Measurements from ENCODE around the gene SEC11A.

DNA sequence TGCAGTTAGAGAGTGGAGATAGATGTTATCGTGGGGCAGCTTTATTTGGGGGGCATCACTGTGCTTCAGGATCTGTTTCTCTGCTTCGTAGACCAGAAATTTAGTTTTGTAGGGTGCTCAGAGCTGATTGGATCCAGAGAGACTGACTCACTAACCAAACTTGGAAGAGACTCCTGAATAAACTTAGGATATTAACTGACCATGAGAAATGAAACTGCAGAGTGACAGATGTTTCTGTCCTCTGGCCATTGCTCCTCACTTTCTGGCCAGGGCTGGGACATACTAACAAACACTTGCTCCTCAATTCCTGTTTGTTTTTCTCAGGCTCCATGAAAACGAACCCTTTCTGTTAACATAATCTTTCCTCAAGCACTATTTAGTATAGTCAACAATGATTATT is 36.8 kb upstream of the SEC11A start:
- TF ChIP-seq POLR2AphosphoS5 (IDR thresholded peaks at IDR 0.05; ENCODE audit: low read depth, low read length) = no peak
- TF ChIP-seq, protein P1, sequence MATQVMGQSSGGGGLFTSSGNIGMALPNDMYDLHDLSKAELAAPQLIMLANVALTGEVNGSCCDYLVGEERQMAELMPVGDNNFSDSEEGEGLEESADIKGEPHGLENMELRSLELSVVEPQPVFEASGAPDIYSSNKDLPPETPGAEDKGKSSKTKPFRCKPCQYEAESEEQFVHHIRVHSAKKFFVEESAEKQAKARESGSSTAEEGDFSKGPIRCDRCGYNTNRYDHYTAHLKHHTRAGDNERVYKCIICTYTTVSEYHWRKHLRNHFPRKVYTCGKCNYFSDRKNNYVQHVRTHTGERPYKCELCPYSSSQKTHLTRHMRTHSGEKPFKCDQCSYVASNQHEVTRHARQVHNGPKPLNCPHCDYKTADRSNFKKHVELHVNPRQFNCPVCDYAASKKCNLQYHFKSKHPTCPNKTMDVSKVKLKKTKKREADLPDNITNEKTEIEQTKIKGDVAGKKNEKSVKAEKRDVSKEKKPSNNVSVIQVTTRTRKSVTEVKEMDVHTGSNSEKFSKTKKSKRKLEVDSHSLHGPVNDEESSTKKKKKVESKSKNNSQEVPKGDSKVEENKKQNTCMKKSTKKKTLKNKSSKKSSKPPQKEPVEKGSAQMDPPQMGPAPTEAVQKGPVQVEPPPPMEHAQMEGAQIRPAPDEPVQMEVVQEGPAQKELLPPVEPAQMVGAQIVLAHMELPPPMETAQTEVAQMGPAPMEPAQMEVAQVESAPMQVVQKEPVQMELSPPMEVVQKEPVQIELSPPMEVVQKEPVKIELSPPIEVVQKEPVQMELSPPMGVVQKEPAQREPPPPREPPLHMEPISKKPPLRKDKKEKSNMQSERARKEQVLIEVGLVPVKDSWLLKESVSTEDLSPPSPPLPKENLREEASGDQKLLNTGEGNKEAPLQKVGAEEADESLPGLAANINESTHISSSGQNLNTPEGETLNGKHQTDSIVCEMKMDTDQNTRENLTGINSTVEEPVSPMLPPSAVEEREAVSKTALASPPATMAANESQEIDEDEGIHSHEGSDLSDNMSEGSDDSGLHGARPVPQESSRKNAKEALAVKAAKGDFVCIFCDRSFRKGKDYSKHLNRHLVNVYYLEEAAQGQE (IDR thresholded peaks at IDR 0.05; ENCODE audit: insufficient read depth in 1 of 2, low read depth in 2 of 2, low read length in 2 of 2) = no peak
- TF ChIP-seq TAF1 (IDR thresholded peaks at IDR 0.05; ENCODE audit: borderline replicate concordance, insufficient read depth, low read length) = no peak
- TF ChIP-seq SIN3A (IDR thresholded peaks at IDR 0.05; ENCODE audit: borderline replicate concordance, insufficient read depth, low read length) = no peak

Measured in PFSK-1 (cell line).